ENCODE results near the gene AHR. TPM values are rescaled to one million over a fixed set of nuclear protein-coding genes. Genes with fewer than 3 reads are reported as not detected.

The AHR gene
- total RNA-seq, 1 experiment from 2014 or later, result 99.1 TPM

- no peaks in the 10 kb centered on the region for H3K27me3 Mint-ChIP-seq (ENCODE audit: insufficient read depth, unreplicated experiment)
- no peak for TF ChIP-seq CTCF (IDR thresholded peaks at IDR 0.05; ENCODE audit: unreplicated experiment)
- POLR2A ChIA-PET, result interaction anchor here (0.6 to 4.2 kb wide), 20 partner anchors 11 to 430 kb away, joined by 3 to 37 read pairs (median 7); no protein-coding TSS in a partner anchor
- peaks cover 6% of the 10 kb centered on the region for H3K36me3 Mint-ChIP-seq (ENCODE audit: insufficient read depth, unreplicated experiment)
- no TSS peak for BruUV-seq (replicated peaks)
- peak; percentile 79 for DNase-seq (ENCODE audit: unreplicated experiment)
- CTCF ChIA-PET, result interaction anchor here (0.6 to 1.8 kb wide), 10 partner anchors 11 to 1120 kb away, joined by 3 to 11 read pairs (median 3); no protein-coding TSS in a partner anchor
- no peaks in the 10 kb centered on the region for H3K9me3 Mint-ChIP-seq (ENCODE audit: unreplicated experiment)
- intact Hi-C loops (cut with micrococcal nuclease), result no loop called here
- no peak overlapping the region for H3K4me3 Mint-ChIP-seq (ENCODE audit: unreplicated experiment)
- peaks cover 27% of the 10 kb centered on the region for H3K4me1 Mint-ChIP-seq (ENCODE audit: insufficient read depth, unreplicated experiment)
- peak overlapping the region; percentile 89 for H3K27ac Mint-ChIP-seq (ENCODE audit: low read depth, unreplicated experiment)
These were observed 70.5 kb downstream of the AHR start for GRCh38 chr7:17368856-17369524.

- H3K36me3 Mint-ChIP-seq (ENCODE audit: insufficient read depth, unreplicated experiment), result peaks cover 6% of the 10 kb centered on the region
- peak overlapping the region; percentile 89 for H3K27ac Mint-ChIP-seq (ENCODE audit: low read depth, unreplicated experiment)
- ChIA-PET CTCF (interaction anchor here (0.6 to 1.8 kb wide), 16 partner anchors 11 to 1119 kb away, joined by 3 to 11 read pairs (median 3); no protein-coding TSS in a partner anchor), POLR2A (interaction anchor here (0.6 to 4.2 kb wide), 26 partner anchors 9 to 553 kb away, joined by 3 to 37 read pairs (median 6); partner anchors contain the start of gene AHR)
- no peaks in the 10 kb centered on the region for H3K9me3 Mint-ChIP-seq (ENCODE audit: unreplicated experiment)
- peak; percentile 94 for DNase-seq (ENCODE audit: unreplicated experiment)
- TSS peak; percentile 39 for BruUV-seq (replicated peaks)
- H3K4me1 Mint-ChIP-seq (ENCODE audit: insufficient read depth, unreplicated experiment), result peaks cover 27% of the 10 kb centered on the region
- intact Hi-C loops (cut with micrococcal nuclease), result loop anchor here (2.0 to 10.0 kb wide), 4 partner anchors 39 to 385 kb away; no protein-coding TSS in a partner anchor
- TF ChIP-seq CTCF (IDR thresholded peaks at IDR 0.05; ENCODE audit: unreplicated experiment), result no peak
- H3K27me3 Mint-ChIP-seq (ENCODE audit: insufficient read depth, unreplicated experiment), result no peaks in the 10 kb centered on the region
- H3K4me3 Mint-ChIP-seq (ENCODE audit: unreplicated experiment), result peak overlapping the region; percentile 9
These were observed 71.4 kb downstream of the AHR start for GRCh38 chr7:17369691-17370426.

- ChIA-PET CTCF (interaction anchor here (0.6 to 1.3 kb wide), 11 partner anchors 14 to 318 kb away, joined by 3 to 6 read pairs (median 3); no protein-coding TSS in a partner anchor), POLR2A (interaction anchor here (0.6 to 4.2 kb wide), 23 partner anchors 10 to 308 kb away, joined by 3 to 37 read pairs (median 6); partner anchors contain the start of gene AHR)
- H3K9me3 Mint-ChIP-seq (ENCODE audit: unreplicated experiment), result no peaks in the 10 kb centered on the region
- peak overlapping the region; percentile 7 for H3K4me3 Mint-ChIP-seq (ENCODE audit: unreplicated experiment)
- no peaks in the 10 kb centered on the region for H3K36me3 Mint-ChIP-seq (ENCODE audit: insufficient read depth, unreplicated experiment)
- peak; percentile 45 for DNase-seq (ENCODE audit: unreplicated experiment)
- intact Hi-C loops (cut with micrococcal nuclease), result loop anchor here (2.0 to 10.0 kb wide), 4 partner anchors 38 to 386 kb away; no protein-coding TSS in a partner anchor
- TF ChIP-seq CTCF (IDR thresholded peaks at IDR 0.05; ENCODE audit: unreplicated experiment), result no peak
- H3K27me3 Mint-ChIP-seq (ENCODE audit: insufficient read depth, unreplicated experiment), result no peaks in the 10 kb centered on the region
- H3K4me1 Mint-ChIP-seq (ENCODE audit: insufficient read depth, unreplicated experiment), result peaks cover 27% of the 10 kb centered on the region
- peak overlapping the region; percentile 89 for H3K27ac Mint-ChIP-seq (ENCODE audit: low read depth, unreplicated experiment)
- no TSS peak for BruUV-seq (replicated peaks)
These were observed 72.6 kb downstream of the AHR start for GRCh38 chr7:17370901-17371585.
